Measurements from ENCODE around the gene RHBDD3. TPM values are rescaled to one million over a fixed set of nuclear protein-coding genes. Genes with fewer than 3 reads are reported as not detected.

RHBDD3 gene
- total RNA-seq, 4 donors from 2014 or later: 7.3 to 32.0 (median 14.2) TPM

DNA sequence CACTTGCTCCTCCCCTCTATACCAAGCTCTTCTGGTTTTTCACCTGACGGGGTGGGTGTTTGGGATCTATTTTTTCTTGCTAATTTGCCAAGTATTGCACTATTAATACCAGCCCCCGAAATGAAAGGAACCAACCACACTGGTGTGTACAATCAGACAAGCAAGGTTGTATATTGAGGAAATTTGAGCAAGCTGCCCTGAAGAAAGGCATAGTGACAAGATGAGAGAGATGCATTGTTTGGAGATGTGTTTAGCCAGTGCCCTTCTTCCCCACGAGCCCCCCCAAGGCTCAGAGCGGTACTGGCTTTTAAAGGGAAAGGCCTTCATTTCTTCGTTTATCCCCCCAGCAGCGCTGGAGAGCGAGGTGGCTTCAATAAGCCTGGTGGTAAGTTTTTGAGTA lies 23.4 kb upstream of the RHBDD3 start:
- TF ChIP-seq, protein P1, sequence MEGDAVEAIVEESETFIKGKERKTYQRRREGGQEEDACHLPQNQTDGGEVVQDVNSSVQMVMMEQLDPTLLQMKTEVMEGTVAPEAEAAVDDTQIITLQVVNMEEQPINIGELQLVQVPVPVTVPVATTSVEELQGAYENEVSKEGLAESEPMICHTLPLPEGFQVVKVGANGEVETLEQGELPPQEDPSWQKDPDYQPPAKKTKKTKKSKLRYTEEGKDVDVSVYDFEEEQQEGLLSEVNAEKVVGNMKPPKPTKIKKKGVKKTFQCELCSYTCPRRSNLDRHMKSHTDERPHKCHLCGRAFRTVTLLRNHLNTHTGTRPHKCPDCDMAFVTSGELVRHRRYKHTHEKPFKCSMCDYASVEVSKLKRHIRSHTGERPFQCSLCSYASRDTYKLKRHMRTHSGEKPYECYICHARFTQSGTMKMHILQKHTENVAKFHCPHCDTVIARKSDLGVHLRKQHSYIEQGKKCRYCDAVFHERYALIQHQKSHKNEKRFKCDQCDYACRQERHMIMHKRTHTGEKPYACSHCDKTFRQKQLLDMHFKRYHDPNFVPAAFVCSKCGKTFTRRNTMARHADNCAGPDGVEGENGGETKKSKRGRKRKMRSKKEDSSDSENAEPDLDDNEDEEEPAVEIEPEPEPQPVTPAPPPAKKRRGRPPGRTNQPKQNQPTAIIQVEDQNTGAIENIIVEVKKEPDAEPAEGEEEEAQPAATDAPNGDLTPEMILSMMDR (IDR thresholded peaks at IDR 0.05; ENCODE audit: low read depth): no peak

DNA sequence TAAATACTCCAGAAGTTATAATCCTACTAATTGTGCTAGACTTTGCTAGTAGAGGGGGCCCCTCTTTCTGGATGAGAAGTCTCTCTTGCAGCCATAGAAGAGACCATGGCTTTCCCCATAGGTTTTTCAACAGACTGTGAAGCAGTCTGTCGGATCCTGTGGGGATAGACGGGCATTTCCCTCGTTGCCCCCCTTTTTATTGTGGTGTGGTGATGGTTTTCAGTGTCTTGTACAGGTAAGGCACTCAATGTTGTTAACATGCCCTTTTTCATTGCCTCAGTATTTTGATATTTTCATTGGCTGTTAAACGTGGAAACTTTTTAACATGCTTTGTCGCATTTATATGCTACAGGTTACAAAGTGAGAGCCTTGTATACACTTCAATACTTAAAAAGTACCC lies 22.3 kb upstream of the RHBDD3 start:
- TF ChIP-seq, protein P1 (IDR thresholded peaks at IDR 0.05; ENCODE audit: low read depth): no peak

GRCh38 chr22:29288837-29289236 lies 21.1 kb upstream of the RHBDD3 start:
- TF ChIP-seq, protein P1 (IDR thresholded peaks at IDR 0.05; ENCODE audit: low read depth): no peak

- TF ChIP-seq, protein P1 (IDR thresholded peaks at IDR 0.05; ENCODE audit: low read depth): no peak
These were observed 16.4 kb upstream of the RHBDD3 start for GRCh38 chr22:29284196-29284595.

DNA sequence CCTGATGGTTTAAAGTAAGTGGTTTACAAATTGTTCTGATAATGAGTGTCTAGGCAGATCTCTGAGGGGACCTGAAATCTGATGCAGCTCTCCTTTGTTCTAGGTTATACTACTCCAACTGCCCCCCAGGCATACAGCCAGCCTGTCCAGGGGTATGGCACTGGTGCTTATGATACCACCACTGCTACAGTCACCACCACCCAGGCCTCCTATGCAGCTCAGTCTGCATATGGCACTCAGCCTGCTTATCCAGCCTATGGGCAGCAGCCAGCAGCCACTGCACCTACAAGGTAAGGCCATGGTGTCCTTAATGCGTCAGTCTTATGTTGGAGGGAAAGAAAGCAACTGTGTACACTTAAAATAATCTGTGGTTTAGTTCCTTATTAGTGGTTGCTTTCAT lies 10.1 kb upstream of the RHBDD3 start:
- TF ChIP-seq, protein P1 (IDR thresholded peaks at IDR 0.05; ENCODE audit: low read depth): no peak

- TF ChIP-seq, protein P1 (IDR thresholded peaks at IDR 0.05; ENCODE audit: low read depth): no peak
These were observed 8.2 kb upstream of the RHBDD3 start for GRCh38 chr22:29275819-29276565.

DNA sequence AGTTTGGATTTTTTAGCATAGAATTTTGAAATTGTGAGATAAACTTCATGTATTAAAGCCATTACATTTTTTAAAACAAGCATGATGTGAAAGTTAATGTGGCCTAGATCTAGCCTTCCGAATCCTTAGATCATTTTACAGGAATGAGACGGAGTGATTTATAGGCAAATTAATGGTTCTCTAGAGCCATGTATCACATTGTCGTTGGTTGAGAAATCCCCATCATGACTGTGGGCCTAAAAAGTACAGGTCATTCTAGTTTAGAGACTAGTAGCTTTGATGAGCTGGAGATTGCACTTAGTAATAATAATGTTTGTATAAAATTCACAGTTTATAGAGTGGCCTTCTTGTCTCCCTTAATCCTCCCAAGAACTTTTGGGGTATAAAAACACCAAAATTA lies 7.4 kb upstream of the RHBDD3 start:
- TF ChIP-seq, protein P1 (IDR thresholded peaks at IDR 0.05; ENCODE audit: low read depth): no peak

All from subcutaneous adipose tissue (tissue), 4 donors.